GM04503 (cell line): Measurements from ENCODE around the gene UXT.
"Not testable (repeated sequence)": the region's sequence is repeated elsewhere in the genome, so short reads cannot be mapped to it uniquely, and the experiment has no call there.

ENCODE experiments used
- DNase-seq: peaks from one replicate; pipeline ENCODE4 v3.0.0-alpha.2; 2012; ENCODE audit warnings: low read depth

Gene UXT

DNA sequence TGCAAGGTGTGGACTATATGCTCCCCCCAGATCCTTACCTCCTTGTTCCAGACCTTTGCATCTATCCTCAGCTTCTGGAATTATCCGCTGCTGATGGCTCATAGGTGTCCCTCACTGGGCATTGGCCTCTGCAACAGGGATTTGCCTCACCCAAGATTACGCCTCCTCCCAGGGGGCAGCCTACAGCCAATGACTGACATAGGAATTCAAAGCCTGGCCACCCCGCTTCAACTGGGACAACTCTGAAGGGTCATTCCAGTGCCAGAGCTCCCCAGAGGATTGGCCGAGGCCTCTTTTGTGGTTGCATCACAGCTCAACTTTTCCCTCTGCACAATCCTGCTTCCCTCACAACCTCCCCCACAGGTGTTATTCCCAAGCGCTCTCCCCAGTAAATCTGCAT is 44.4 kb downstream of the UXT start:
- DNase-seq: no peak

DNA sequence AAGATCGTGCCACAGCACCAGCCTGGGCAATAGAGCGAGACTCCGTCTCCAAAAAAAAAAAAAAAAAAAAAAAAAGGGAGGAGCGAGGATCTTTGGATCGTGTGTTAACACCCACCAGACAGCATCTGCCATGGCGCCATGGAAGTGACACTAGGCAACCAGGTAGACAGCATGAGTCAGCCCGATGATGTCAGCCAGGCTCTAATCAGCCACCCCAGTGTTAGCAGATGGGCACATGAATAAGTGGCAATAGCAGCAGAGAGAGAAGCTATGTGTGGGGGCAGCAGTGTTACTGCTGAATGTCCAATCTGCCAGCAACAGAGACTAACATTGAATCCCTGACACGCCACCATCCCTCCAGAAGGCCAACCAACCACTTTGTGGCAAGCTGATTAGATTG is 45.9 kb downstream of the UXT start:
- DNase-seq: no peak

GRCh38 chrX:47612418-47612817 is 46.6 kb downstream of the UXT start:
- DNase-seq: no peak

- DNase-seq: no peak
Observed at GRCh38 chrX:47611926-47612325, 47.1 kb downstream of the UXT start.

GRCh38 chrX:47611489-47611888 is 47.5 kb downstream of the UXT start:
- no peak for DNase-seq

DNA sequence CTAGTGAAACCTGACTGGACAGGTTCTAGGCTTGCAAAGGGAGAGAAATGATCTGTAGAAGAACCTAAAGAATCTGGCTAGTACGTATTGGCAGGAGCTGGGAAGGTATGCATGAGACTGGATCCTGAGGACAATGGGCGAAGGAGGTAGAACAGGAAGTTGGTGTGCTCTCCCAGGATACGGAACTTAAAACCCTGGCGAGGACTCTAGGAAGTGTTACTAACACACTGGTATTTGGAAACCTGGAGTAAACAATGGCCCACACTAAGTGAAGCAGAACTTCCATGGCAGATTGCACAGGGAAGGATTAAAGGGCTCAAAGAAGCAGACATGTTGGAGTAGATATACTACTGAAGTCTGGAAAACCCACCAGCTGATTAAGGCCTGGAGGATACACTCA is 48.5 kb downstream of the UXT start:
- no peak for DNase-seq

GRCh38 chrX:47608130-47608810 is 50.7 kb downstream of the UXT start:
- DNase-seq: no peak

DNA sequence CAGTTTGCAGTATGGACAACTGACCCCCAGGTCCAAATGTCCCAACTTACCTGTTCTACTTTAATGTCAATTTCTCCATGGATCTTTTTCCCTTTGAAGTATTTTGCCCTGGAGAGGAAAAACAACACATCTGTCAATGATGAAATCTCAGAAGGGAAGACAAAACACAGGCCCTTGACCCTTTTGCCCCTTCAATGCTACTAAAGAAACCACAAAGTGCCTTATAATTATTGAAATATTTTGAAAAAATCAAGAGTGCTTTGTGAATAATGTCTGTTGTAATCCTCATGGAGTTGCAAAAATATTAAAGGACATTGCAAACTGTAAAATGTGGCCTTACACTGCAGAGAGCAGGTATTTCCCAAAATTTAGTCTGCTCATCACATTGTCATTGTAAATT is 51.9 kb downstream of the UXT start:
- no peak for DNase-seq

- DNase-seq: no peak
Observed at GRCh38 chrX:47605024-47605423, 54.0 kb downstream of the UXT start.

DNA sequence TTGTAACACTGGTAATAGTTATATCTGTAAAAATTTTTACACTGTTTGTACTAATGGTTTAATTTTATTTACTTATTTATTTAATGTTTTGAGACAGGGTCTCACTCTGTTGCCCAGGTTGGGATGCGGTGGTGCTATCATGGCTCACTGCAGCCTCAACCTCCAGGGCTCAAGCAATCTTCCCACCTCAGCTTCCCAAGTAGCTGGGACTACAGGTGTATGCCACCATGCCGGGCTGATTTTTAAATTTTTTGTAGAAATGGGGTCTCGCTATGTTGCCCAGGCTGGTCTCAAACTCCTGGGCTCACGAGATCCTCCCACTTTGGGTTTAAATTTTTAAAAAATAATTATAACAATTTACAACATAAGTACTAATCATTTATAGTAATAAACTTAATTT is 55.9 kb downstream of the UXT start:
- DNase-seq: not testable (repeated sequence)
